Natural killer cell (primary cell): ENCODE measurements around the gene ATP6V0A1. TPM values are rescaled to one million over a fixed set of nuclear protein-coding genes. Genes with fewer than 3 reads are reported as not detected.

Source experiments
- ATAC-seq, 3 donors: fragments of 150-1000 bp in 2 of 3; fragments of 200-7000 bp in 1 of 3; cut with Tn5 transposase; 1 replicate in 1 of 3; 2 replicates in 2 of 3; pipeline ENCODE4 v1.10.0; 2021; ENCODE audit warnings: mild to moderate bottlenecking in 2 of 3, moderate library complexity in 2 of 3
- DNase-seq, 2 donors: peaks; one replicate each; pipeline versions ENCODE4 v3.0.0 to v3.0.0-alpha.2; 2013 to 2021; ENCODE audit warnings: mixed read lengths in 1 of 2
- H3K27ac ChIP-seq: one replicate; pipeline ENCODE4 v1.5.1; 2013; ENCODE audit warnings: mild to moderate bottlenecking, low read length
- H3K27me3 ChIP-seq: one replicate; pipeline ENCODE4 v1.6.1; 2013; ENCODE audit warnings: low read length; ENCODE audit not compliant: control insufficient read depth, insufficient read depth
- H3K36me3 ChIP-seq: one replicate; pipeline ENCODE4 v1.6.1; 2013; ENCODE audit warnings: low read length; ENCODE audit not compliant: control insufficient read depth, insufficient read depth
- H3K4me1 ChIP-seq: one replicate; pipeline ENCODE4 v1.6.1; 2013; ENCODE audit warnings: low read length; ENCODE audit not compliant: control insufficient read depth, insufficient read depth
- H3K4me3 ChIP-seq: one replicate; pipeline ENCODE4 v1.5.1; 2013; ENCODE audit warnings: low read length
- H3K9me3 ChIP-seq: one replicate; pipeline ENCODE4 v1.6.1; 2013; ENCODE audit warnings: low read length; ENCODE audit not compliant: control insufficient read depth, insufficient read depth
- H3K27ac Mint-ChIP-seq, 2 donors: one replicate each; pipeline ENCODE4 v1.8.0; 2022; ENCODE audit warnings: mild to moderate bottlenecking in 2 of 2, mixed read lengths in 2 of 2, moderate library complexity in 1 of 2
- H3K27me3 Mint-ChIP-seq, 2 donors: one replicate each; pipeline ENCODE4 v1.8.0; 2022; ENCODE audit warnings: low read depth in 2 of 2, mixed read lengths in 2 of 2
- H3K36me3 Mint-ChIP-seq: one replicate; pipeline ENCODE4 v1.8.0; 2022; ENCODE audit warnings: mixed read lengths
- H3K4me1 Mint-ChIP-seq, 2 donors: one replicate each; pipeline ENCODE4 v1.8.0; 2022; ENCODE audit warnings: mixed read lengths in 2 of 2
- H3K4me3 Mint-ChIP-seq: one replicate; pipeline ENCODE4 v1.8.0; 2022; ENCODE audit warnings: mild to moderate bottlenecking, moderate library complexity, mixed read lengths
- H3K9me3 Mint-ChIP-seq, 2 donors: one replicate each; pipeline ENCODE4 v1.8.0; 2022; ENCODE audit warnings: mixed read lengths in 2 of 2
- WGBS: methylation state at CpG from one replicate; pipeline ENCODE4 v1.1.7; 2013; ENCODE audit warnings: missing lambda C conversion rate; ENCODE audit not compliant: insufficient coverage; 5-methylcytosine and 5-hydroxymethylcytosine counted together
- intact Hi-C: fragments of 100-400 bp; cut with micrococcal nuclease; formaldehyde crosslinking; loops from one replicate; pipeline ENCODE4 v1.14.2; 2022
- total RNA-seq, 4 donors: library from RNA; stranded (reverse); fragments of 120-200 nt in 1 of 4; gene quantifications; one replicate each; pipeline versions ENCODE4 v1.2.3 to v1.2.4, GENCODE V29; 2013 to 2022
- TF ChIP-seq, protein P1 (sequence below): fragments of 200-600 bp; IDR thresholded peaks from one replicate; pipeline ENCODE4 v1.8.0; 2022; ENCODE audit warnings: antibody characterized with exemption

ATP6V0A1 gene
- total RNA-seq, 3 donors from 2014 or later (not counting 1 experiment from before 2014, with no cell fraction given) = 4.8 to 33.5 (median 7.5) TPM

DNA sequence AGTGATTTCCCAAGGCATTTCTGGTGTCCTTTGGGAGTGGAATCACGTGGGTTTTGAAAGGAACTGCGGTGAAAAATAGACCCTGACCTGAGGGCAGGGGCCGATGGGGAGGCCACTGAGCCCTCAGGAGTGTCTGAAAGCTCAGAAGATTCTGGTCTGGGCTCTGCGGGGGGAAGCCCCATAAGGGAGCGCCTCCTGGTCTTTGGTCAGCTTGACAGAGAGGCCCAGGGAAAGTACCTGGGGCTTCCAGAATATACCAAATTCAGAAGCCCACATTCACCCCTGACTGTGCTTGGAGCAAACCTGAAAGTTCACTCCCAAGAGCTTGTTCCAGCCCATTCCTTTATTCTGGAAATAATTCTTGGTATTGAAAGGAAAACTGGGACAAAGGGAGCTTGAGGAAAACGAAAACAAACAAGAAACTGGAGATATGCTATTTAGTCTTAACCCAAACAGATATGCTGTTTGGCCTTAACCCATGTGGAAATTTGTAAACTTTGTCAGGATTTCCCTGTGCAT lies 54.1 kb downstream of the ATP6V0A1 start:
- no peak overlapping the region for H3K27ac ChIP-seq
- H3K9me3 ChIP-seq = no peaks in the 10 kb centered on the region
- H3K27ac Mint-ChIP-seq = no peak overlapping the region
- no peaks in the 10 kb centered on the region for H3K36me3 ChIP-seq
- peaks cover 51 to 55% of the 10 kb centered on the region in 2 donors for H3K27me3 Mint-ChIP-seq
- peaks cover under 1% of the 10 kb centered on the region for H3K27me3 ChIP-seq
- ATAC-seq (no peak), DNase-seq (no peak)
- H3K4me1 Mint-ChIP-seq = peaks cover 5 to 16% of the 10 kb centered on the region in 2 donors
- H3K4me3 ChIP-seq = no peak overlapping the region
- 67% methylated on average over 6 of the region's 6 CpGs for WGBS
- TF ChIP-seq, protein P1, sequence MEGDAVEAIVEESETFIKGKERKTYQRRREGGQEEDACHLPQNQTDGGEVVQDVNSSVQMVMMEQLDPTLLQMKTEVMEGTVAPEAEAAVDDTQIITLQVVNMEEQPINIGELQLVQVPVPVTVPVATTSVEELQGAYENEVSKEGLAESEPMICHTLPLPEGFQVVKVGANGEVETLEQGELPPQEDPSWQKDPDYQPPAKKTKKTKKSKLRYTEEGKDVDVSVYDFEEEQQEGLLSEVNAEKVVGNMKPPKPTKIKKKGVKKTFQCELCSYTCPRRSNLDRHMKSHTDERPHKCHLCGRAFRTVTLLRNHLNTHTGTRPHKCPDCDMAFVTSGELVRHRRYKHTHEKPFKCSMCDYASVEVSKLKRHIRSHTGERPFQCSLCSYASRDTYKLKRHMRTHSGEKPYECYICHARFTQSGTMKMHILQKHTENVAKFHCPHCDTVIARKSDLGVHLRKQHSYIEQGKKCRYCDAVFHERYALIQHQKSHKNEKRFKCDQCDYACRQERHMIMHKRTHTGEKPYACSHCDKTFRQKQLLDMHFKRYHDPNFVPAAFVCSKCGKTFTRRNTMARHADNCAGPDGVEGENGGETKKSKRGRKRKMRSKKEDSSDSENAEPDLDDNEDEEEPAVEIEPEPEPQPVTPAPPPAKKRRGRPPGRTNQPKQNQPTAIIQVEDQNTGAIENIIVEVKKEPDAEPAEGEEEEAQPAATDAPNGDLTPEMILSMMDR = no peak
- H3K4me3 Mint-ChIP-seq = no peak overlapping the region
- H3K36me3 Mint-ChIP-seq = no peaks in the 10 kb centered on the region
- intact Hi-C loops = no loop called here
- H3K9me3 Mint-ChIP-seq = no peaks in the 10 kb centered on the region
- peaks cover 6% of the 10 kb centered on the region for H3K4me1 ChIP-seq

DNA sequence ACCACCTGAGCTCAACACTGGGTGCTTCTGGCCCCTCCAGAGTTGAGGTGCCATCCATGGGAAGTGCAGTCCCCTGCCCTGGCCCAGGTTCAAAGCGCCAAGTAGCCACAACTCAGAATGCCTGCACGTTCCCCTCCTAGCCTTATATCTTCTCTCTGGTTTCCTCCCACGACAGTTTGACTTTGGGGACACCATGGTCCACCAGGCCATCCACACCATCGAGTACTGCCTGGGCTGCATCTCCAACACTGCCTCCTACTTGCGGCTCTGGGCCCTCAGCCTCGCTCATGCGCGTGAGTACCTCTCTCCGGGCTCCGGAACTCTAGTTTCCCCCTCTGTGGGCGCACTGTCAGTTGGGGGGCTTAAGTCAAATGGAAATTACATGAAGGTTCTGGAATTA lies 55.0 kb downstream of the ATP6V0A1 start:
- WGBS = 92% methylated on average over 11 of the region's 11 CpGs
- ATAC-seq = no peak
- Histone ChIP-seq H3K27ac (no peak overlapping the region), H3K27me3 (no peaks in the 10 kb centered on the region), H3K4me3 (no peak overlapping the region), H3K9me3 (no peaks in the 10 kb centered on the region), H3K4me1 (peaks cover 6% of the 10 kb centered on the region), H3K36me3 (no peaks in the 10 kb centered on the region)
- Mint-ChIP-seq H3K36me3 (no peaks in the 10 kb centered on the region), H3K27ac (no peak overlapping the region), H3K4me3 (no peak overlapping the region), H3K27me3 (peaks cover 44 to 51% of the 10 kb centered on the region in 2 donors), H3K9me3 (no peaks in the 10 kb centered on the region), H3K4me1 (peaks cover 6 to 14% of the 10 kb centered on the region in 2 donors)
- TF ChIP-seq, protein P1 = no peak
- intact Hi-C loops = no loop called here
- no peak for DNase-seq

DNA sequence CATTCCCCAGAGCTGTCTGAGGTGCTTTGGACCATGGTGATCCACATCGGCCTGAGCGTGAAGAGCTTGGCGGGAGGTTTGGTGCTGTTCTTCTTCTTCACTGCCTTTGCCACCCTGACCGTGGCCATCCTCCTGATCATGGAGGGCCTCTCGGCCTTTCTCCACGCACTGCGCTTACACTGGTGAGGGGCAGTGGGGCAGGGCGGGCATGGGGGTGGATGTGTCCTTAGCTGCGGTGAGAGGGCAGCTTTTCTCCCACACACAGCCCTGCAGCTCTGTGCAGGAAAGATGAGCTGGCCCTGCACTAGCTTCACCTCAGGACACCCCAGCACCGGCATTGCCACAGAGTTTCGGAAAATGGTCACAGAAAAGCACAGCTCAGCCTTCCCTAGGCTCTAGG lies 55.6 kb downstream of the ATP6V0A1 start:
- 98% methylated on average over 9 of the region's 11 CpGs for WGBS
- Histone ChIP-seq H3K9me3 (no peaks in the 10 kb centered on the region), H3K27ac (no peak overlapping the region), H3K4me1 (peaks cover 6% of the 10 kb centered on the region), H3K4me3 (no peak overlapping the region), H3K27me3 (no peaks in the 10 kb centered on the region), H3K36me3 (no peaks in the 10 kb centered on the region)
- Mint-ChIP-seq H3K36me3 (no peaks in the 10 kb centered on the region), H3K9me3 (no peaks in the 10 kb centered on the region), H3K4me1 (peaks cover 6 to 11% of the 10 kb centered on the region in 2 donors), H3K27me3 (peaks cover 41 to 47% of the 10 kb centered on the region in 2 donors), H3K27ac (no peak overlapping the region), H3K4me3 (no peak overlapping the region)
- TF ChIP-seq, protein P1 = no peak
- intact Hi-C loops = no loop called here
- ATAC-seq = no peak
- DNase-seq = no peak

DNA sequence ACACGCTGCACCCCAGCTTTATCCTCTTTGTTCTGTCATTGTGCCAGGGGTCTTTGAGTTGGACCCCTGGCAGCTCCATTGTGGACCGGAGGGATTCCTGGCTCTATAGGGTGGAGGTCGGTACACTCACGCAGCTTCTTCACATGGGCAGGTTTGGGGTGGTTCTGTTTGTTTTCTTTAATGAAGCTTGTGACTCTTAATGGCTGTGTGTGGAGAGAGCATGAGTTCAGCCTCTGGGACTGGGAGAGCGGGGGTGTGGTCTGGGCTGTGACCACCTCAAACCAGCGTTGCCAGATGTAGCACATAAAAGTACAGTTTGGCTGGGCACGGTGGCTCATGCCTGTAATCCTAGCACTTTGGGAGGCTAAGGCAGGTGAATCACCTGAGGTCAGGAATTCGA lies 56.2 kb downstream of the ATP6V0A1 start:
- H3K9me3 ChIP-seq = no peaks in the 10 kb centered on the region
- DNase-seq (no peak), ATAC-seq (no peak)
- intact Hi-C loops = no loop called here
- Mint-ChIP-seq H3K27me3 (peaks cover 40 to 42% of the 10 kb centered on the region in 2 donors), H3K9me3 (no peaks in the 10 kb centered on the region), H3K4me3 (no peak overlapping the region), H3K27ac (no peak overlapping the region), H3K36me3 (no peaks in the 10 kb centered on the region), H3K4me1 (peaks cover 6 to 11% of the 10 kb centered on the region in 2 donors)
- no peaks in the 10 kb centered on the region for H3K27me3 ChIP-seq
- H3K4me3 ChIP-seq = no peak overlapping the region
- H3K27ac ChIP-seq = no peak overlapping the region
- TF ChIP-seq, protein P1 = no peak
- H3K36me3 ChIP-seq = no peaks in the 10 kb centered on the region
- peaks cover 6% of the 10 kb centered on the region for H3K4me1 ChIP-seq
- 95% methylated on average over 7 of the region's 8 CpGs for WGBS
